ENCODE results near the gene USP13.

GRCh38 chr3:179604321-179605078 lies 48.3 kb upstream of the USP13 start, which contains the start of the genes MRPL47 and NDUFB5:
- TF ChIP-seq EZH2 (IDR thresholded peaks at IDR 0.05; ENCODE audit: insufficient read depth, poor library complexity, severe bottlenecking) (no peak), EZH2phosphoT487 (IDR thresholded peaks at IDR 0.05; ENCODE audit: insufficient read depth, low read depth) (no peak)

Data from GM23248 (cell line).